HG03432 (cell line): ENCODE results near the gene HOXA11.

Experiments used
- ATAC-seq: cut with Tn5 transposase; IDR thresholded peaks from one replicate; pipeline ENCODE4 v1.9.1; 2021; ENCODE audit warnings: mild to moderate bottlenecking, moderate library complexity; ENCODE audit not compliant: unreplicated experiment

Gene HOXA11

DNA sequence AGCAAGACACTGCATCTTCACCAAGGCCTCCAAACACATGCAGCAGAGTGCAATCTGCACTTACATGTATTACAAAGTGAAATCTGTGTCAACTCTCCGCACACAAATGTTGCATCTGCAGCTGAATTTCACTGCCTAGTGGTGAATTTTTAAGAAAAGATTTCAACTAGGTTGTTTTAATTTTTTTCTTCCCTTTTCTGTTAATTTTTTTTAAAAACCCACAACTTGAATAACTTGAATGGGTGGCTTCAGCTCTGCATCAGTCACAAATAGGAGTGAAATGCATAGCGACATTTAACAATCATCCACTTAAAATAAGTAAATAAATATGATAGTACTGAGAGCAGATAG is 8.9 kb upstream of the HOXA11 start:
- ATAC-seq: no peak

DNA sequence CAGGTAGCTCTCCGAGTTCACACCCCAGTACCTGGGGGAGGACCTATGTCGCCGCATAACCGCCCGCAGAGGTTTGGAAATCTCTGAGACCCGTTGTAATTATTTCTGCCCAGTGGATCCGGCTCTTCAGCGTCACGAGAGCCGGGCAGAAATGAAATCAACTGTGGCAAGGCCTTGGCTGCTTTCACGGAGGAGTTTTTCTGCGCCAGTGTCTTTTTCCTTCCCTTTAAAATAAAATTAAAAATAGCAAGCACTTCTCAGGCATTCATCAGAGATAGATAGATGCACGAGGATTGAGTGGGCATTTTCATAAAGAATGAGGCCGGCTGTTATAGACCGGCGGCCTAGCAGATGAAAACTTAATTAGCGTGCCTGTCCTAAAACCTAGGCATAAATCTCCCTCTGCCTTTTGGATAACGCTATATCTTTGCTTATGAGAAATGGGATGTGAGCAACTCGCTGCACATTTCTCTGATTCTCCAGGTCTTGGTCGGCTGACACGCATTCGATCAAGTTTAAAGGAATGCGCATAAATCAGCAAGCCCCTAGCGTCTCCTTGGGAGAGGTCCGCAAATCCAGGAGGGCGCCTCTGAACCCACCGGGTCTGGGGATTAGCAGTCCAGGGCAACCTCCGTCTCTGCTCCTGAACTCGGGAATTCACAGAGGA is 8.4 kb upstream of the HOXA11 start:
- no peak for ATAC-seq

DNA sequence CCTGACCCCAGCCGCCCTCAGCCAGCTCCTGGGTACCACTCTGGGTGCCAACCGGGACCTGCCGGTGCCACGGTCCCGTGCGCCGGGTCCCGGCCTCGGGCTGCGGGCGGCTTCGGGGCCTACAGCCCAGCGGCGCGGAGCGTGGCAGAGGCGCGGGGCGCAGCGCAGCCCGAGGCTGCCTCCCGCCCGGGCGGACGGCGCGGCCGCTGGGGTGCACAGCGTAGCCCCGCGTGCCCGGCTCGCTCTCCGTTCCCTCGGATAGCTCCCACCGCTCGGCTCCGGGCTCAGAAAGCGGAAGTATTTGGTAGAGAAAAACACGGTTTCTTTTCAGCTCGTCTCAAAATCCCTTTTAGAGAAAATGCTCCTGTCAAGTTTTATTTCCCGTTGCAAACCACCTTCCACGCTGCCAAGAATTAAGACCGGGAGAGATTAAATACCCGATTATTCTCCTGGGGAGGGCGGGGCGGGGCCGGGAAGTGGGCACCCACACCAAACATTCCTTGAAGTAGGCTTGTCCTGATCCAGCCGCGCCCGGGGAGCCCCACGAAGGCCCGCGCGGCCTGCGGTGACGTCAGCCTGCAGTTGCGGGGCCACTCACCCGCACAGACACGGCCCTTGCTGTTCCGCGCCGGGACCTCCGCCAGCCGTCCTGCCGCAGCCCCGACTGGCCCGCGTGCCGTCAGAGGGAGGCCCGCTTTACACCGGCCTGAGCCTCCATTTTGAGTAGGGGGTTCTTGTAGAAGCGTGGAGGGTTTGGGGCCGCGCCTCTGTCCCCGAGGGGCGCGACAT is 7.7 kb upstream of the HOXA11 start:
- no peak for ATAC-seq

GRCh38 chr7:27191833-27192545 is 7.0 kb upstream of the HOXA11 start:
- no peak for ATAC-seq

DNA sequence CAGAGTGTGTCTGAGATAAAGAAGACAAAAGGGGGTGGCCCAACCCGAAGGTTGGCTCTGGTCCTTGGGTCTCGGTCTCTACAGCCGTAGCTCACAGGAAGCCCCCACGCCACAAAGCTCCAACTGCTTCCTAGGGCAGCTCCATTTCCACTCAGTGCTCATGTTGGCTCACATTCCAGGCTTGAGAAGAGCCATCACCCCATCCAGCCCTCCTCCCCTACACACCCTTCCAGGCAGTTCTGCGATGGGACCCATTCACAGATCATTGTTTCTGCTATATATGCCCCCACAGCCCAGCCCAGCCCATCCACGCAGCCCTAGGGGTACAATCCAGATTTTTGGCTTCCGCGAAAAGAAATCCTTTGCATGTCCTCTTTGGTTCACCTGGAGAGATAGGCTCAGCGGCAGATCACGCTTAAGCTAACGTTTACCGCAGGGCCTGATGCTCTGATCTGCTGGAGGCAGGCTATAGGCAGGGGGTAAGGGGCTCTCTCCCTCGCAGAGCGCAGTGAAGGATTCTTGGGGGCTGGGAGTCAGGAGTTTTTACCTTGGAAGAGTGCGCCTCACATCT is 6.2 kb upstream of the HOXA11 start:
- no peak for ATAC-seq

DNA sequence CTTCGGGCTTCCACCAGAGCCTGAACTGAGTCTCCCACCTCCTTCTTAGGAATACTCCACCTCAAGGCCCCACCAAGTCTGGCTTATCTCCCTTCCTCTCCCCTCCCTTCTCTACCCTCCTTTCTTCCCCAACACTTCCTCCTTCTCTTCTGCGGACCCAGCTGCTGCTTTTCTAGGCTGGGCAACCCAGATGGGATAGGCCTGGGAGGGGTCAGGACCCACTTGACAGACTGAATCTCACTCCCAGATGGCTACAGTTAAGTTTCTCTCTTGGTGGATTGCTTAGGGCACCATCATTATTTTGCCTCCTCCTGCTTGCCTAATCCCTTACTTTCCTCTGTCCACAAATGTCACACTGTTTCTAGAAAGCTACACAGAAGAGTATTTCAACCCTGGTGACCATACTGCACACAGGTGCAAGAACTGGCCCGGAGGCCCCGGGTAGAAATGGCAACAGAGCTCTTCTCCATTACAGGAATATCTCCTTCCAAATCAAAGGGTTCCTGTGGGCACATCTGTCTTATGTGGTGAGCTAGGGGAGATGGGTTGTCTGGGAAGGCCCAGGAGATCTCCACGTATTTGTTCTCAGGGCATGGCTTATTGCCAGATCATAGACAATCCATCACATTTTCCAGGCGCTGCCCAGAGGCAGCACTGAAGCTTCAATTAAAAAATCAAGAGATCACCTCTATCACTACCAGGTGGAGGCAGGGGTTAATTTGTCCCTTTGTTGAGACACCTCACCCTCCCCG is 5.1 kb upstream of the HOXA11 start:
- no peak for ATAC-seq

- no peak for ATAC-seq
Observed at GRCh38 chr7:27189295-27189996, 4.4 kb upstream of the HOXA11 start.

DNA sequence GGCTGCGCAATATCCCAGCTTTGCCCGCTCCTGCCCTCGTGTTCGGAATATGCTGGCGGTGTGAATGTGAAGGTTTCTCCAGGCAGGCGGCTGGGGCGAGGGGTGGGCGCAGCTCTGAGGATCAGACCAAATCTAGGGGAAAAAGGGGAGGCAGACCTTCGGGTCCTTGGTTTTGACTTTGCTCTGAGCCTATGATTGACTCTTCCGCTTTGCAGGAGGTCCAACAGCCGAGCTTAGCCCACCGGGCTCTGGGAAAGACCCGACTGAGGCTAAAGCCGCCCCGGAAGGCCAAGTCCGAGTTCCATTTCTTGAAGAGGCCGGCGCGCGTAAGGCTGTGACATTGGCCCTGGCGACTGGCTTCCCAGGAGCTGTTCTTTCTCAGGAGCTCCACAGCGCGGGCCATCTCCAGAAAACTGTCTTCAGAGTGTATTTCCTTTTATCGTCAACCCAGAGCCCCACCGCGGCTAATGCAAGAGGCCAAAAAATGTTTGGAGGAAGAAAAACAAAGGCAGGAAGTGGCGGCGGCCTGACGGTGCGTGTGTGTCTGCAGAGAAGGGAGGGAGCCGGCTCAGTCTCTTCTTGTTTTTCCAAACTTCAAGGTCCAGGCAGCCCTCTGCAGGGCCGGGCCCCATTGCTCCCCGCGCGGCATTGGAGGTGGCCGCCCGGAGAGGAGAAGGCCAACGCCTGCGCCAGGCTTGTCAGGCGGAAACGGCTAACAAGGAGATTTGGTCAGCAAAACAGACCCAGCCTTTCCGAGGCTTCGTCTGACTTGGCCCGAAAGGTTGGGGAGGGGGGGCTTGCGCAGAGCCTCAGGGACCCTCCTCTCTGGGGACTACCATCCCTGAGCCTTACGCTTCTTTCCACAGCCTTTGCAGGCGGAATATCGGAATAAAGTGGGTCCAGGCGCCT is 3.6 kb upstream of the HOXA11 start:
- no peak for ATAC-seq

DNA sequence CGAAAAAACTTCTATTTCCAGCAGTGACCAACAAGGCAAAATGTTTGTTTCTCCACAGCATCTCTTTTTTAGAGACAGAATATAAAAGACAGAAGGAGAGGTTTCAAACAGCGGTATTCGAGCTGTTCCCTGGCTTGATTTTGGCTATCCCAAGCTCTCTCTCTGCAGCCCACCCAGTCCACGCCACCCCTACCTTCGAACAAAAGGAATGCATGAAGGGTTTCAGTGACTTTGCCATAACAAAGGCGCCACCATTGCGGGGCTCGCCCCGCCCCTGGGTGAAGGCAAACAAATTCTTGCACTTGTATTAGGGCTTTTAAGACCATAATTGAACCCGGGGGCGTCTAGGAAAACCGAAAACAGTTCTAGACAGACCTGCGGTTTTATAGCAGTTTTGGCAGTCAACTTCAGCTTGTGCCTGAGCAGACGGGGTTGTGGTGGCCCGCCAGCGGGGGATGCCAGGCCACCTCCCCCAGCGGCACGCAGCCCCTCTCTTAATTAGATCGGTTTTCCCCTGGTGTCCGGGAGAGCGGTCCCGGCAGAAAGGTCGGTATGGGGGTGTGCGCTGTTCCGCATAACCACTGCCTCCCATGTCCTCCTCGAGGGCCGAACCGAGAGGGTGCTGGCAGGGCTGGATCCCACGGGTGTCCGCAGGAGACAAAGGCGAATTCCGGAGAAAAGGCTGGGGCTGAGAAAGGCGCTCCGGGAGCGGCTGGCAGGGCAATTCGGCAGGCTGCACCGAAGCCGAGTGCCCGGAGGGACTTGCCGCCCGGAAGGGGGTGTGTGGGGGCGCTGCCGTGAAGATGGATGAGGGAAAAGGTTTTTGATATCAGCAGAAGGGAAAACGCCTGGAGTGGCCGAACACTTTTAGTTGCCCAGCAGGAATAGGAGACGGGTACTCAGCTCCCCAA is 2.7 kb upstream of the HOXA11 start:
- no peak for ATAC-seq

- no peak for ATAC-seq
Observed at GRCh38 chr7:27186668-27187474, 1.8 kb upstream of the HOXA11 start.

DNA sequence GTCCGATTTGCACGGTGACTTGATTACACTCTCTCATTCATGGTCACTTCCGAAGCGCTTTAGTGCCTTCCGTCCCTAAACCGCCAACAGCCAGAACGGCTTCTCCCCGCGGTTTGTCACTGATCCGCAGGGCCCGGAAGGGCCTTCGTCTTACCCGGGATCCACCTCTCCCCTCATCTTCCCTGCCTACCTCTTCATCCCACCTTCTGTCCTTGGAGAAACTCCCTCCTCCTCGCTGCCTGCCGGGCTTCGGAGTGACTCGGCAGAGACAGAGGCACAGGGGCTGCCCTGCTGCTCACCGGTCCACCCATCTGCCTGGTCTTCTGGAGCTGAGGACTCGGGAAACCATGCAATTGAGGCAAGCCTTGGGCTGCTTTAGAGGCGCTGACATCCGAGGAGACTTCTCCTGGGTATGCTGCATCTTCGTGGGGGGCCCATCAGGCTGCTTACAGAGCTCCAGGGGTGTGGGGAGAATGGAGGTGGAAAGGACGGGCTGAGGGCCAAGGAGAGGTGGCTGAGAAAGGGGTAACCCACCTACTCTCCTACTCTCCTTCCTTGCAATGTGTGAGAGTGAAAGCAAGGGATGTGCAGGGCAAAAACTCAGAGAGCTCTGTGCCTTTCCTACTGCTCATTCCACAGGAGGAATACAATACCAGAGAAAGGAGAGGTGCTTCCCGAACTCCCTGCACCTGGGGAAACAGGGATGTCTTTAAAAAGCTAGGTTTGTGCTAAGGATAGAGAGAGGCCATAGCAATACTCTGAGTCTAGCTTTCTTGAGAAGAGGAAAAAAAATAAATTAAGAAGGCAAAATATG is 1.0 kb upstream of the HOXA11 start:
- ATAC-seq: no peak

DNA sequence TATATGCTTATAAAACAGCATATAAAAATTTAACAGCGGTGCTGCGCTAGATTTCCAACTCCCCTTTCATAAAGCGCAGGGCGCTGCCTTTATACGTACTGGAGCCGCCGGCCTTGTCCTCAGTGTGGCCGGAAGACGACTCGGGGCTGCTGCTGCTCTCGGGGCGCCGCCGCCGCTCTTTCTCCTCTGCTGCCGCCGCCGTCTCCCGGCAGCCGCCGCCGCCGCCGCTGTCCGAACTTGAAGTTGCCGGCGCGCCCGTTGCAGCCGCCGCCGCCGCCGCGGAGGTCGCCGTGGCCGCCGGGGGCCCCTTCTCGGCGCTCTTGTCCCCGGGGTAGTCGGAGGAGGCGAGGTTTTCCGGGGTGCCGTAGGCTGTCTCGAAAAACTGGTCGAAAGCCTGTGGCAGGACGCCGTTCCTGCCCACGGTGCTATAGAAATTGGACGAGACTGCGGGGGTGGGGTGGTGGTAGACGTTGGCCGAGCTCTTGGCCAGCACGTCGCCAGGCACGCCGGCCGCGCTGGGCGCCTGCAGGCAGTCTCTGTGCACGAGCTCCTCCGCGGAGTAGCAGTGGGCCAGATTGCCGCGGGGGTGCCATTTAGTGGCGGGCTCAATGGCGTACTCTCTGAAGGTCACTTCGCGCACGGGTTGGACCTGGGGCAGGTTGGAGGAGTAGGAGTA is 557 bp downstream of the HOXA11 start:
- ATAC-seq: no peak

- no peak for ATAC-seq
Observed at GRCh38 chr7:27183682-27184336, 1.2 kb downstream of the HOXA11 start.

GRCh38 chr7:27182861-27183681 is 2.0 kb downstream of the HOXA11 start:
- no peak for ATAC-seq
